ENCODE results near the gene TTN. TPM values are rescaled to one million over a fixed set of nuclear protein-coding genes. Genes with fewer than 3 reads are reported as not detected.

TTN gene
- total RNA-seq, 2 donors from 2014 or later = 26.5 to 94.6 TPM

GRCh38 chr2:178568227-178568626 is 239.0 kb downstream of the TTN start:
- TF ChIP-seq CTCF (IDR thresholded peaks at IDR 0.05) (no peak), POLR2A (IDR thresholded peaks at IDR 0.05) (no peak)
- Histone ChIP-seq H3K4me3 (no peak overlapping the region), H3K27me3 (no peaks in the 10 kb centered on the region), H3K4me1 (no peaks in the 10 kb centered on the region), H3K9me3 (peaks cover 0 to 15% (median 0%) of the 10 kb centered on the region in 3 donors), H3K36me3 (replicated peaks in 1 of 2; ENCODE audit: insufficient read depth in 1 of 2, low read depth in 2 of 2) (no peaks in the 10 kb centered on the region), H3K27ac (no peak overlapping the region)
- DNase-seq (no peak), ATAC-seq (no peak)
- 94% methylated on average over 4 of the region's 4 CpGs for WGBS, 2 donors
- intact Hi-C loops (cut with DNase I) = no loop called here

- intact Hi-C loops (cut with DNase I) = no loop called here
- ATAC-seq = no peak
- H3K36me3 ChIP-seq (replicated peaks in 1 of 2; ENCODE audit: insufficient read depth in 1 of 2, low read depth in 2 of 2) = no peaks in the 10 kb centered on the region
Observed at GRCh38 chr2:178553047-178553446, 254.2 kb downstream of the TTN start.

DNA sequence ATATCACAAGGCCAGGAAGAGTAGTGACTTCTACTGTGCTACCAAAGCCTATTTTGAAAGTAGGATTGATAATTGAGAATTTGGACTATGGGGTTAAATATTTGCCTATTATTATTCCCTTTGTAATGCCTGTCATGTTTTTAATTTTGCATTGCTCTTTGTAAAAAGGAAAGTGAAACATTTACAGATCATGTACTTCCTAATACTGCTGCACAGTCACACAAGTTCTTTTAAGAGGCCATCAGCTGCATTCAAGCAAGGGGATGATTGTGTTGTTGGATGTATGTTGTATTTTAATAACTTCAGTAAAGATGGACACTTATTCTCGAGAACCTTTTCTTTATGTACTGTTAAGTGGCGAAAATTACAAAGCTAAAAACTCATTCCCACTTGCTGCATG is 256.9 kb downstream of the TTN start:
- intact Hi-C loops (cut with DNase I) = no loop called here
- Histone ChIP-seq H3K27ac (no peak overlapping the region), H3K27me3 (no peaks in the 10 kb centered on the region), H3K4me1 (no peaks in the 10 kb centered on the region), H3K4me3 (no peak overlapping the region), H3K9me3 (no peaks in the 10 kb centered on the region), H3K36me3 (replicated peaks in 1 of 2; ENCODE audit: insufficient read depth in 1 of 2, low read depth in 2 of 2) (no peaks in the 10 kb centered on the region)
- DNase-seq = no peak
- TF ChIP-seq CTCF (IDR thresholded peaks at IDR 0.05) (no peak), POLR2A (IDR thresholded peaks at IDR 0.05) (no peak)
- ATAC-seq = no peak
- WGBS, 2 donors = 91 to 95% methylated on average over 2 of the region's 2 CpGs

More at GRCh38 chr2:178553047-178553446, 254.2 kb downstream of the TTN start:
- WGBS, 2 donors = 85 to 98% methylated on average over 2 of the region's 2 CpGs
- TF ChIP-seq POLR2A (IDR thresholded peaks at IDR 0.05) = no peak
- no peak for TF ChIP-seq CTCF (IDR thresholded peaks at IDR 0.05)
- Histone ChIP-seq H3K9me3 (no peaks in the 10 kb centered on the region), H3K4me3 (no peak overlapping the region), H3K27me3 (no peaks in the 10 kb centered on the region), H3K4me1 (no peaks in the 10 kb centered on the region), H3K27ac (no peak overlapping the region)
- DNase-seq = no peak

DNA sequence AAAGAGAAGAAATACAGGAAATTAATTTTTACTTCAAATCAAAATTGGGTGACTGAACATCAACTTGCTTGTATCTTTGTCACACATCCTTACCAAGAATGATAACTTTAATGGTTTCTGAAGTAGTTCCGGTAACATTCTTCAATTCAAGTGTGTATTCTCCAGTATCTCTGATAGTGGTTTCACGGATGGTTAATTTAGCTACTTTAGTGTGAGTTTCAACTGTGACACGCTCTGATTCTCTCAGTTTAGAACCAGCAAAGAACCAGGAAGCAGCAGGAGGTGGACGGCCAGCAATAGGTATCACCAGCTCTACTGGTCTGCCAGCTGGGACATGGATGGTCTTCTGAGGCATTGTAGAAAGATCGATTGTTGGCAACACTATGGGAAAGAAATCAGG is 264.7 kb downstream of the TTN start:
- DNase-seq (no peak), ATAC-seq (no peak)
- H3K36me3 ChIP-seq (replicated peaks in 1 of 2; ENCODE audit: insufficient read depth in 1 of 2, low read depth in 2 of 2) = peaks cover 0 to 7% of the 10 kb centered on the region in 2 donors
- TF ChIP-seq POLR2A (IDR thresholded peaks at IDR 0.05) (no peak), CTCF (IDR thresholded peaks at IDR 0.05) (no peak)
- no peak overlapping the region for H3K4me3 ChIP-seq
- H3K9me3 ChIP-seq = no peaks in the 10 kb centered on the region
- 93% methylated on average over 5 of the region's 5 CpGs for WGBS, 2 donors
- no peaks in the 10 kb centered on the region for H3K27me3 ChIP-seq
- no peaks in the 10 kb centered on the region for H3K4me1 ChIP-seq
- H3K27ac ChIP-seq = no peak overlapping the region
- intact Hi-C loops (cut with DNase I) = no loop called here

DNA sequence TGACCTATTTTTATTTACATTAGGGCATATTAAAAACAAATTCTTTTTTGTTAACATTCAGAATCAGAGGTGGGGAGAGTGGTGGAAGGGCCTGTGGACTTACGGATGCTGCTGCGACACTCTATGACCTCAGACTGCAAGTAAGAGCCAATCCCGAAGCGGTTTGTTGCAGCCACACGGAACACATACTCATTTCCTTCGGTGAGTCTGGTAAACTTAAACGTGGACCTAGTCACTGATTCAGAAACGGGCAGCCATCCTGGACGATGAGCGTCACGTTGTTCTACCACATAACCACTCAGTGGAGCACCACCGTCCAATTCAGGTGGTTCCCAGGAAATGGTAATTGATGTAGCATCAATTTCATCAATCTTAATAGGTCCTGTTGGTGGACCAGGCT is 265.1 kb downstream of the TTN start:
- Histone ChIP-seq H3K4me3 (no peak overlapping the region), H3K27me3 (no peaks in the 10 kb centered on the region), H3K36me3 (replicated peaks in 1 of 2; ENCODE audit: insufficient read depth in 1 of 2, low read depth in 2 of 2) (peaks cover 0 to 9% of the 10 kb centered on the region in 2 donors), H3K9me3 (no peaks in the 10 kb centered on the region), H3K4me1 (no peaks in the 10 kb centered on the region), H3K27ac (no peak overlapping the region)
- ATAC-seq (no peak), DNase-seq (no peak)
- intact Hi-C loops (cut with DNase I) = no loop called here
- TF ChIP-seq POLR2A (IDR thresholded peaks at IDR 0.05) = no peak
- TF ChIP-seq CTCF (IDR thresholded peaks at IDR 0.05) = no peak
- WGBS, 2 donors = 87 to 94% methylated on average over 12 of the region's 12 CpGs
